A549 (cell line): Measurements from ENCODE around the gene GAP43. TPM values are rescaled to one million over a fixed set of nuclear protein-coding genes. Genes with fewer than 3 reads are reported as not detected.

Experiments
- ATAC-seq, 2 experiments: fragments of 200-7000 bp in 1 of 2; fragments of >200 bp in 1 of 2; cut with Nextera tagmentation in 1 of 2; cut with Tn5 transposase in 1 of 2; 3 replicates each; pipeline versions ENCODE4 v1.8.0 to v1.9.1; 2018 to 2020; ENCODE audit warnings: mild to moderate bottlenecking in 1 of 2, moderate library complexity in 1 of 2
- CTCF ChIA-PET: fragments of 300-600 bp; sonication (Branson Sonifier 250); formaldehyde crosslinking; extraction: SDS; loops from one replicate; lab custom pipeline; 2021; ENCODE audit warnings: antibody characterized with exemption, inconsistent platforms; lab: Yijun Ruan, JAX
- POLR2A ChIA-PET: fragments of 350-600 bp; formaldehyde crosslinking; extraction: SDS; loops from one replicate; lab custom pipeline; 2021; ENCODE audit warnings: antibody characterized with exemption, inconsistent platforms; lab: Yijun Ruan, JAX
- DNase-seq, 2 experiments: peaks; one replicate each; pipeline versions ENCODE4 v3.0.0 to v3.0.0-alpha.2; 2011 to 2016; ENCODE audit warnings: low read depth in 1 of 2, low spot score in 1 of 2
- FAIRE-seq: peaks from 2 replicates; lab custom pipeline; 2011; peaks lifted over from hg19 to GRCh38; lab: Jason Lieb, UNC
- H3K27ac ChIP-seq, 2 experiments: fragments of >200 bp; sonication (Bioruptor Twin); formaldehyde crosslinking; 3 replicates each; pipeline ENCODE4 v1.5.1; 2016 to 2017
- H3K4me1 ChIP-seq: fragments of >200 bp; sonication (Bioruptor Twin); formaldehyde crosslinking; 3 replicates; pipeline ENCODE4 v1.6.1; 2016
- H3K4me2 ChIP-seq: fragments of >200 bp; sonication (Bioruptor Twin); formaldehyde crosslinking; 3 replicates; pipeline ENCODE4 v1.6.1; 2016
- H3K4me3 ChIP-seq: fragments of >200 bp; sonication (Bioruptor Twin); formaldehyde crosslinking; 3 replicates; pipeline ENCODE4 v1.5.1; 2016
- H3K9me3 ChIP-seq: fragments of >200 bp; sonication (Bioruptor Twin); formaldehyde crosslinking; 3 replicates; pipeline ENCODE4 v1.6.1; 2016
- CBX2 ChIP-seq: fragments of 200-600 bp; sonication (generic); IDR thresholded peaks from 2 replicates; pipeline ENCODE4 v1.6.1; 2016; ENCODE audit warnings: low read depth, mild to moderate bottlenecking, borderline replicate concordance
- EHF ChIP-seq: fragments of 250-450 bp; sonication (Bioruptor Pico); IDR thresholded peaks from 2 replicates; pipeline ENCODE4 v1.5.0; 2020; ENCODE audit warnings: mild to moderate bottlenecking
- EP300 ChIP-seq, 2 experiments: fragments of >200 bp; sonication (Bioruptor Twin); formaldehyde crosslinking; IDR thresholded peaks; 2 replicates in 1 of 2; 3 replicates in 1 of 2; pipeline ENCODE4 v1.6.1; 2016 to 2017
- FOSB ChIP-seq: fragments of 250-450 bp; sonication (Bioruptor Pico); IDR thresholded peaks from 2 replicates; pipeline ENCODE4 v1.5.0; 2020; ENCODE audit warnings: mild to moderate bottlenecking, moderate library complexity
- FOXS1 ChIP-seq: fragments of 250-450 bp; sonication (Bioruptor Pico); IDR thresholded peaks from 2 replicates; pipeline ENCODE4 v1.5.0; 2020; ENCODE audit warnings: mild to moderate bottlenecking, moderate library complexity
- HDAC2 ChIP-seq: fragments of 200-600 bp; sonication (generic); IDR thresholded peaks from 2 replicates; pipeline ENCODE4 v1.6.1; 2016
- HEYL ChIP-seq: fragments of 250-450 bp; sonication (Bioruptor Pico); IDR thresholded peaks from 2 replicates; pipeline ENCODE4 v1.8.0; 2021; ENCODE audit warnings: mild to moderate bottlenecking, moderate library complexity
- HOXB5 ChIP-seq: fragments of 250-450 bp; sonication (Bioruptor Pico); IDR thresholded peaks from 2 replicates; pipeline ENCODE4 v1.5.0; 2020; ENCODE audit warnings: mild to moderate bottlenecking, moderate library complexity
- NFE2L2 ChIP-seq: fragments of 150-350 bp; conservative IDR thresholded peaks from 2 replicates; pipeline ENCODE4 v1.6.1; 2014; ENCODE audit warnings: low read length
- NPAS2 ChIP-seq: fragments of 250-450 bp; sonication (Bioruptor Pico); IDR thresholded peaks from 2 replicates; pipeline ENCODE4 v1.8.0; 2022; ENCODE audit warnings: mild to moderate bottlenecking, moderate library complexity, borderline replicate concordance
- POLR2A ChIP-seq: IDR thresholded peaks from 2 replicates; pipeline ENCODE4 v1.6.1; 2012; ENCODE audit warnings: mild to moderate bottlenecking, low read length
- RFX5 ChIP-seq: fragments of 450-650 bp; IDR thresholded peaks from 2 replicates; pipeline ENCODE4 v1.7.1; 2014; ENCODE audit warnings: antibody characterized with exemption, mild to moderate bottlenecking, moderate library complexity
- SREBF2 ChIP-seq: fragments of 450-650 bp; IDR thresholded peaks from 2 replicates; pipeline ENCODE4 v1.6.1; 2014; ENCODE audit warnings: mild to moderate bottlenecking, moderate library complexity
- ZSCAN20 ChIP-seq: fragments of 250-450 bp; sonication (Bioruptor Pico); IDR thresholded peaks from 2 replicates; pipeline ENCODE4 v1.8.0; 2022; ENCODE audit warnings: mild to moderate bottlenecking, moderate library complexity
- WGBS: methylation state at CpG from one replicate; pipeline ENCODE4 v1.1.6; 2017; ENCODE audit errors: missing lambda C conversion rate; 5-methylcytosine and 5-hydroxymethylcytosine counted together
- polyA plus RNA-seq, 4 experiments: library from polyadenylated mRNA; depleted of rRNA in 3 of 4; stranded (reverse); fragments of >200 nt; fragmentation: RNase III in 1 of 4; extraction: RNeasy Plus Mini Kit Qiagen cat#74134 plus additional on column Dnase treatment in 1 of 4; gene quantifications; 2 replicates in 3 of 4; 3 replicates in 1 of 4; pipeline ENCODE4 v1.2.3, GENCODE V29; 2011 to 2017
- TF ChIP-seq, protein P1 (sequence below): fragments of 250-450 bp; sonication (Bioruptor Pico); IDR thresholded peaks from 2 replicates; pipeline ENCODE4 v1.5.0; 2020; ENCODE audit warnings: low read depth, mild to moderate bottlenecking, moderate library complexity
- TF ChIP-seq, protein P2 (sequence below): IDR thresholded peaks from 2 replicates; pipeline ENCODE4 v1.6.1; 2012; ENCODE audit warnings: low read depth, borderline replicate concordance
- TF ChIP-seq, protein P3 (sequence below): fragments of 200-600 bp; sonication (generic); IDR thresholded peaks from 2 replicates; pipeline ENCODE4 v1.6.1; 2016; ENCODE audit warnings: antibody characterized with exemption, mild to moderate bottlenecking, moderate library complexity

GAP43 gene
- polyA plus RNA-seq, 2 of the 4 experiments (the other 2 are of a cell fraction), result not detected

DNA sequence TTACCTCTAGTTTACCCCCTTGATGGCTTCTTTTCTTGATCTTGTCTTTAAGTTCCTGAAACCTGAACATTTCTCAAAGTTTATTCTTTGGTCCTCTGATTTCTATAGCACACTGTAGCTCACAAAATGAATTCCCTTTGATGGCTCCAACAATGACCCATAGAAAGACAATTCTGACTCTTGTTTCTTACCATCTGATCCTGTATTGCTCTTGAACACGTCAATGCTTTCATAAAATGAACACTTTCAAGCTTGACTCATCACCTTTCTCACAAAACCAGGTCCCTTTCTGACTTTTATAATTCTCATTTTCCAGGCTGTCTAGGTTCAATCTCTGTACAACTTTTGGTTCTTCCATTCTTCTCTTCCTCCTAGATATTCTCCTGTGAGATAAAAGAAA, 5.7 kb upstream of the GAP43 start:
- DNase-seq (no peak), FAIRE-seq (no peak), ATAC-seq (no peak)
- WGBS, result 4% methylated on average over 1 of the region's 1 CpG
- Histone ChIP-seq H3K9me3 (no peaks in the 10 kb centered on the region), H3K4me3 (no peak overlapping the region), H3K4me2 (no peak overlapping the region), H3K4me1 (no peaks in the 10 kb centered on the region), H3K27ac (no peak overlapping the region)
- TF ChIP-seq CBX2 (no peak), FOSB (CRISPR knock-in tag) (no peak), EP300 (IDR thresholded peaks at IDR 0.05) (no peak)
- POLR2A ChIA-PET, result no interaction called here
- CTCF ChIA-PET, result interaction anchor here (0.9 kb wide), 1 partner anchor 74 kb away, joined by 3 read pairs; no protein-coding TSS in a partner anchor

DNA sequence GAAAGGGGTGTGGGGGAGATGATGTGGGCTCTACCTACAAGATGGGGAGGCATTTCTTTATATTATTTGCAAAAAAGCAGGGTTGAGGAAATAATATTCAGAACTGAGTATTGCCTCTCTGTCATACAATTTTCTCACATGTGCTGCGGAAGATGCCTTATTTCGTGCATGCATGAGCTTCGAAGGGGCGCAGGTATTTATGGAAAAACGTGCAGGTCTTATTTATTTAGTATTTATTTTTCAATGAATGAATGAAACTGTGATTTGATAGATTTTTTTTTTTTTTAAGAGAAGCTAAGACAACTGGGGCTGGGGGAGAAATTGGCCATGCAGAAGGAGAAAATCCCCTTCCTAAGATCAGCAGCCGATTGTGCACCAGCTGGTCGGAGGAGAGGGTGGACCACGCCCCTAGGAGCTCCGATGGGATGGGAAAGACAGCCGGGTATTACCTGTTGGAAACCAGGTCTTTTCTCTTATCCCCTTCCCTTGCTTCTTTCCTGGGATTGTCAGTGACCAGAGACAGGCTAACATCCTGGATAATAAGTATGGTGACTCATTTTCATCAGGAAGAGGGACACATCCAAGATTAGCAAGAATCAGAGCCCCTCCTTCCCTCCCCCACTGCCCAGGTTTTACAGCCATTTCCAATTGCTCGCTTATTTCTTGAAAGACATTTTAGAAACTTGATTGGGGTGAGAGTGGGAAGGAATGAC, 875 bp downstream of the GAP43 start:
- Histone ChIP-seq H3K4me1 (no peaks in the 10 kb centered on the region), H3K9me3 (no peaks in the 10 kb centered on the region), H3K4me3 (peak overlapping the region; percentile 31; the same call in 1 of the 3 replicates), H3K4me2 (peak overlapping the region; percentile 88), H3K27ac (no peak overlapping the region)
- DNase-seq (no peak), FAIRE-seq (no peak), ATAC-seq (no peak)
- CTCF ChIA-PET, result interaction anchor here (0.6 kb wide), 2 partner anchors 15 to 379 kb away, joined by 3 read pairs; no protein-coding TSS in a partner anchor
- POLR2A ChIA-PET, result no interaction called here
- WGBS, result 29% methylated on average over 11 of the region's 11 CpGs
- TF ChIP-seq, protein P1, sequence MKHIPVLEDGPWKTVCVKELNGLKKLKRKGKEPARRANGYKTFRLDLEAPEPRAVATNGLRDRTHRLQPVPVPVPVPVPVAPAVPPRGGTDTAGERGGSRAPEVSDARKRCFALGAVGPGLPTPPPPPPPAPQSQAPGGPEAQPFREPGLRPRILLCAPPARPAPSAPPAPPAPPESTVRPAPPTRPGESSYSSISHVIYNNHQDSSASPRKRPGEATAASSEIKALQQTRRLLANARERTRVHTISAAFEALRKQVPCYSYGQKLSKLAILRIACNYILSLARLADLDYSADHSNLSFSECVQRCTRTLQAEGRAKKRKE, result no peak
- TF ChIP-seq NFE2L2 (no peak), POLR2A (no peak)

DNA sequence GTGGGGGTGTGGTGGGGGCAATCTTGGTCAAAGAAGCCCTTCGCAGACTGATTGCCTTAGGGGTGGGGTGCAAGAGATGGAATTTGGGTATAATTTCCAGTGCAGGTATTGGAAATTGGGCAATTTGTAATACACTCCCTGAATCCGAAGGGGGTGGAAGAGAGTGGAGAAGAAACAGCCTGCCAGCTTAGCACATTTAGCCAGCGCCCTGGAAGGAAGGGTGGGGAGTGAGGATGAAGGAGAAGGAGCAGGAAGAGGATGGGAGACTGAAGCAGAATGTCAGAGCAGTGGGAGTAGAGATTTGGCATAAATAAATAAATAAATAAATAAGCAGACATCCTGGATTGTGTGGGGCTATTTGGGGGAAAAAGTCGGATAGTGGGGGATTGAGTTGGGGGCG, 1.6 kb downstream of the GAP43 start:
- H3K4me1 ChIP-seq, result no peaks in the 10 kb centered on the region
- no peak overlapping the region for H3K27ac ChIP-seq
- H3K4me3 ChIP-seq, result no peak overlapping the region
- DNase-seq, result no peak
- CTCF ChIA-PET, result no interaction called here
- POLR2A ChIA-PET, result no interaction called here
- TF ChIP-seq HOXB5 (CRISPR knock-in tag) (no peak), RFX5 (no peak), EHF (CRISPR knock-in tag) (no peak), HDAC2 (no peak), SREBF2 (no peak), HEYL (CRISPR knock-in tag) (no peak), ZSCAN20 (CRISPR knock-in tag) (no peak), FOXS1 (CRISPR knock-in tag) (no peak), NPAS2 (no peak)
- TF ChIP-seq, protein P2, sequence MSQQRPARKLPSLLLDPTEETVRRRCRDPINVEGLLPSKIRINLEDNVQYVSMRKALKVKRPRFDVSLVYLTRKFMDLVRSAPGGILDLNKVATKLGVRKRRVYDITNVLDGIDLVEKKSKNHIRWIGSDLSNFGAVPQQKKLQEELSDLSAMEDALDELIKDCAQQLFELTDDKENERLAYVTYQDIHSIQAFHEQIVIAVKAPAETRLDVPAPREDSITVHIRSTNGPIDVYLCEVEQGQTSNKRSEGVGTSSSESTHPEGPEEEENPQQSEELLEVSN, result no peak
- TF ChIP-seq, protein P3, sequence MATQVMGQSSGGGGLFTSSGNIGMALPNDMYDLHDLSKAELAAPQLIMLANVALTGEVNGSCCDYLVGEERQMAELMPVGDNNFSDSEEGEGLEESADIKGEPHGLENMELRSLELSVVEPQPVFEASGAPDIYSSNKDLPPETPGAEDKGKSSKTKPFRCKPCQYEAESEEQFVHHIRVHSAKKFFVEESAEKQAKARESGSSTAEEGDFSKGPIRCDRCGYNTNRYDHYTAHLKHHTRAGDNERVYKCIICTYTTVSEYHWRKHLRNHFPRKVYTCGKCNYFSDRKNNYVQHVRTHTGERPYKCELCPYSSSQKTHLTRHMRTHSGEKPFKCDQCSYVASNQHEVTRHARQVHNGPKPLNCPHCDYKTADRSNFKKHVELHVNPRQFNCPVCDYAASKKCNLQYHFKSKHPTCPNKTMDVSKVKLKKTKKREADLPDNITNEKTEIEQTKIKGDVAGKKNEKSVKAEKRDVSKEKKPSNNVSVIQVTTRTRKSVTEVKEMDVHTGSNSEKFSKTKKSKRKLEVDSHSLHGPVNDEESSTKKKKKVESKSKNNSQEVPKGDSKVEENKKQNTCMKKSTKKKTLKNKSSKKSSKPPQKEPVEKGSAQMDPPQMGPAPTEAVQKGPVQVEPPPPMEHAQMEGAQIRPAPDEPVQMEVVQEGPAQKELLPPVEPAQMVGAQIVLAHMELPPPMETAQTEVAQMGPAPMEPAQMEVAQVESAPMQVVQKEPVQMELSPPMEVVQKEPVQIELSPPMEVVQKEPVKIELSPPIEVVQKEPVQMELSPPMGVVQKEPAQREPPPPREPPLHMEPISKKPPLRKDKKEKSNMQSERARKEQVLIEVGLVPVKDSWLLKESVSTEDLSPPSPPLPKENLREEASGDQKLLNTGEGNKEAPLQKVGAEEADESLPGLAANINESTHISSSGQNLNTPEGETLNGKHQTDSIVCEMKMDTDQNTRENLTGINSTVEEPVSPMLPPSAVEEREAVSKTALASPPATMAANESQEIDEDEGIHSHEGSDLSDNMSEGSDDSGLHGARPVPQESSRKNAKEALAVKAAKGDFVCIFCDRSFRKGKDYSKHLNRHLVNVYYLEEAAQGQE, result no peak
- H3K4me2 ChIP-seq, result no peak overlapping the region
- H3K9me3 ChIP-seq, result no peaks in the 10 kb centered on the region
- ATAC-seq, result no peak
- no peak for FAIRE-seq
- 28% methylated on average over 5 of the region's 5 CpGs for WGBS
